Measurements from ENCODE around the gene USP33. TPM values are rescaled to one million over a fixed set of nuclear protein-coding genes. Genes with fewer than 3 reads are reported as not detected.
A peak's percentile ranks its signal among the peaks of the same experiment; 100 is the strongest.
"Not testable (repeated sequence)": the region's sequence is repeated elsewhere in the genome, so short reads cannot be mapped to it uniquely, and the experiment has no call there.

USP33 gene
- total and polyA plus RNA-seq, 4 experiments from 2014 or later: 43.0 to 89.1 (median 65.4) TPM

DNA sequence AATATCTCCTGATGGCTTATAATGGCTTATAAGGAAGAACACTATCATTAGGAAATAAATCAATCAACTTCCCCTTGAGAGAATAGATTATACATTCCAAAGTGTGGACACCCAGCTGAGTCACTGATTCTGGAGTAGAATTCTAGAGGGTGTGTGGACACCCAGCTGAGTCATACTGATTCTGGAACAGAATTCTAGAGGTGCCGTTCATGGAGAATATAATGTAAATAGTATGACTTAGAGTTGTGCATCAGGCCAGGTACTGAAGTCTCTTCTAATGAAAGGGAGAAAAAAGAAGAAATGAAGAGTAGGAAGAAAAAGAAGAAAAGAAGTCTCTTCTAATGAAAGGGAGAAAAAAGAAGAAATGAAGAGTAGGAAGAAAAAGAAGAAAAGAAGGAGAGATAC is 2.4 kb upstream of the USP33 start:
- CTCF ChIA-PET (ENCODE audit: partially characterized antibody): no interaction called here
- intact Hi-C loops (cut with micrococcal nuclease): no loop called here
- Mint-ChIP-seq H3K27me3 (no peaks in the 10 kb centered on the region), H3K9me3 (no peaks in the 10 kb centered on the region), H3K4me1 (peaks cover 11 to 25% (median 17%) of the 10 kb centered on the region in 4 donors), H3K27ac (peak overlapping the region in 2 of 7 donors; percentile 35 to 72), H3K36me3 (peaks cover 0 to 7% of the 10 kb centered on the region in 2 donors), H3K4me3 (no peak overlapping the region)
- H3K27me3 ChIP-seq (ENCODE audit: insufficient read depth, low read length): no peaks in the 10 kb centered on the region
- peaks cover 21% of the 10 kb centered on the region for H3K4me1 ChIP-seq (ENCODE audit: insufficient read depth, low read length)
- no peaks in the 10 kb centered on the region for H3K36me3 ChIP-seq (ENCODE audit: insufficient read depth, low read length)
- no peak overlapping the region for H3K27ac ChIP-seq (ENCODE audit: low read depth, low read length)
- H3K9me3 ChIP-seq (ENCODE audit: control insufficient read depth in 1 of 2, low read length in 2 of 2): no peaks in the 10 kb centered on the region
- DNase-seq: no peak
- no peak overlapping the region for H3K4me3 ChIP-seq (ENCODE audit: low read length in 2 of 2)
- POLR2A ChIA-PET (ENCODE audit: partially characterized antibody): no interaction called here

DNA sequence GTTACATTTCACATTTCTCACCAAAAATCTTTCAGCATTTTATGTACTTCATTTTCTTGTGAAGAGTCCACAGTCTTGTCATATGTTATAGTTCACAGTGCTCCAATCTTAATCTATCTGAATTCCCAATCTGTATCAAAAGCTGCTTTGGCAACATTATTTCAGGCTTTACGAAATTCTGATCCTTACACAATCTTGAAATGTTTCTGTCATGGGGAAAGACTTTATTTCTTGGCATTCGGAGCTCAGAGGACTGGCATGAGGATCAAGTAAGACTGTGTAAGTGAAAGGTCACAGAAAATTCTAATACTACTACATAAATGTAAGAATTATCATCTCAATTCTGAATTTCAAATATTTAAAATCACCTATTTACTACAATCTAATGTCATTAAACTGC is 2.0 kb downstream of the USP33 start:
- H3K27ac ChIP-seq (ENCODE audit: low read depth, low read length): no peak overlapping the region
- H3K4me3 ChIP-seq (ENCODE audit: low read length in 2 of 2): no peak overlapping the region
- ChIA-PET POLR2A (ENCODE audit: partially characterized antibody) (no interaction called here), CTCF (ENCODE audit: partially characterized antibody) (no interaction called here)
- peaks cover 0 to 7% of the 10 kb centered on the region in 2 donors for H3K36me3 Mint-ChIP-seq
- H3K27ac Mint-ChIP-seq: peak overlapping the region in 5 of 7 donors; percentile 19 to 97 (median 66)
- intact Hi-C loops (cut with micrococcal nuclease): no loop called here
- H3K9me3 Mint-ChIP-seq: no peaks in the 10 kb centered on the region
- H3K4me1 Mint-ChIP-seq: peaks cover 37 to 57% (median 45%) of the 10 kb centered on the region in 4 donors
- H3K4me3 Mint-ChIP-seq: peak overlapping the region; percentile 50 to 96 (median 84)
- H3K27me3 ChIP-seq (ENCODE audit: insufficient read depth, low read length): no peaks in the 10 kb centered on the region
- H3K9me3 ChIP-seq (ENCODE audit: control insufficient read depth in 1 of 2, low read length in 2 of 2): no peaks in the 10 kb centered on the region
- no peak for DNase-seq
- H3K27me3 Mint-ChIP-seq: no peaks in the 10 kb centered on the region
- peaks cover 54% of the 10 kb centered on the region for H3K4me1 ChIP-seq (ENCODE audit: insufficient read depth, low read length)
- no peaks in the 10 kb centered on the region for H3K36me3 ChIP-seq (ENCODE audit: insufficient read depth, low read length)

DNA sequence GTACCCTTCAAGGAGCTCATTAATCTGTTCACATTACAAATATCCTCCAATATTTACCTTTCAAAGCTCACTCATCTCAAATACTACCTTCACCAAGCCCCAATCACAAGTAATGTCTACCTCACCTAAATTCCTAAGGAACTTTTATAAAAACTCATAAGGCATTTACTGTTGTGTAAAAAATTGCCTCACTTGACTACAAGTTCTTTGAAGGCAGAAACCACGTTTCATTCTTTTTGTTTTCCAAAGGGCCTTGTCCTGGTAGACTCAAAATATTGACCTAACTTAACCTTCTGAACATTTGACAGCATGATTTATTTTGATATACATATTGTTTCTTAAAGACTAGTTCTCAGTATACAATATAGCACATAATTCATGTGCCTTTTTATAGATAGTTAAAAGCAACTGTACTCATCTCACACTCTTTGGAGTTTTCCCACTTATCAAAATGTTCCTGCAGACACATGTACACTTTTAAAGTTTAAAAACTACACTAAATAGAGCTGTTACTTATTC is 2.5 kb downstream of the USP33 start:
- CTCF ChIA-PET (ENCODE audit: partially characterized antibody): no interaction called here
- H3K27ac Mint-ChIP-seq: peak overlapping the region in 4 of 7 donors; percentile 3 to 97 (median 43)

DNA sequence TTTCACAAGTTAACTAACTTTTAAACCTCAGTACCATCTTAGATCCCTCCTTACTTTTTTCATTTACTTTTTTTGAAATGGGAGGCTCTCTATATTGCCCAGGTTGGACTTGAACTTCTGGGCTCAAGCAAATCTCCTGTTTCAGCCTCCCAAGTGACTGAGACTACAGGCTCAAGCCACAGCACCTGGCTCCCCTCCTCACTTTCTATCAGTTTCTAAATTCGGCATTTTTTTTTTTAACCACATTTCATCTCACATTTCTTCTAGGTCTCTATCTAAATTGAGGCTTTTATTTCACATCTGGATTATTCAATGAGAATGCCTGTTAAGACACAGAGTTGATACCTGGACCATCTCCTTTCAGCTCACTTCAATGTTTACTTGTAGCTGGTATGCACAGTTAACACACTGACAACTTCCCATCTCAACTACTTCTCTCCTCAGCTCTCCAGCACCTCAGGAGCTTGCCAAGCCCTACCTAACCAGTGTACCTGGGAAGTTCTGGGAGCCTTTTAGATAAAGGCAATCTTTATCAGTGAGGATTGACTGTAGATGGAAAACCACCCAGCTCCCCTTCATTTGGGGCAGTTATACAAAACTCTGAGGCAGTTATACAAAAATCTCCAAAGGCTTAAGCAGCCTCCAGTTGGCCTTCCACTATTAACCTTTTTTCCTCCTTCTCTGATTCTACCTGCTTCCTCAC is 3.4 kb downstream of the USP33 start:
- peak overlapping the region in 7 of 8 donors; percentile 14 to 96 (median 36) for H3K4me3 Mint-ChIP-seq
- H3K36me3 Mint-ChIP-seq: peaks cover 0 to 7% of the 10 kb centered on the region in 2 donors
- H3K4me1 Mint-ChIP-seq: peaks cover 37 to 60% (median 47%) of the 10 kb centered on the region in 4 donors
- H3K27ac ChIP-seq (ENCODE audit: low read depth, low read length): no peak overlapping the region
- no peaks in the 10 kb centered on the region for H3K27me3 ChIP-seq (ENCODE audit: insufficient read depth, low read length)
- H3K4me1 ChIP-seq (ENCODE audit: insufficient read depth, low read length): peaks cover 64% of the 10 kb centered on the region
- H3K27ac Mint-ChIP-seq: peak overlapping the region in 6 of 7 donors; percentile 3 to 97 (median 50)
- no peaks in the 10 kb centered on the region for H3K9me3 ChIP-seq (ENCODE audit: control insufficient read depth in 1 of 2, low read length in 2 of 2)
- H3K36me3 ChIP-seq (ENCODE audit: insufficient read depth, low read length): no peaks in the 10 kb centered on the region
- ChIA-PET CTCF (ENCODE audit: partially characterized antibody) (no interaction called here), POLR2A (ENCODE audit: partially characterized antibody) (interaction anchor here (0.6 to 2.6 kb wide), 2 partner anchors 24 to 212 kb away, joined by 3 to 9 read pairs; partner anchors contain the start of gene MIGA1)
- H3K4me3 ChIP-seq (ENCODE audit: low read length in 2 of 2): no peak overlapping the region
- no peaks in the 10 kb centered on the region for H3K9me3 Mint-ChIP-seq
- intact Hi-C loops (cut with micrococcal nuclease): no loop called here
- DNase-seq: no peak
- no peaks in the 10 kb centered on the region for H3K27me3 Mint-ChIP-seq

More for the DNA sequence above, 2.5 kb downstream of the USP33 start:
- Histone ChIP-seq H3K4me3 (ENCODE audit: low read length in 2 of 2) (no peak overlapping the region), H3K9me3 (ENCODE audit: control insufficient read depth in 1 of 2, low read length in 2 of 2) (no peaks in the 10 kb centered on the region), H3K27me3 (ENCODE audit: insufficient read depth, low read length) (no peaks in the 10 kb centered on the region), H3K27ac (ENCODE audit: low read depth, low read length) (no peak overlapping the region), H3K4me1 (ENCODE audit: insufficient read depth, low read length) (peaks cover 57% of the 10 kb centered on the region), H3K36me3 (ENCODE audit: insufficient read depth, low read length) (no peaks in the 10 kb centered on the region)
- H3K4me3 Mint-ChIP-seq: peak overlapping the region in 7 of 8 donors; percentile 36 to 96 (median 61)
- H3K4me1 Mint-ChIP-seq: peaks cover 37 to 57% (median 46%) of the 10 kb centered on the region in 4 donors
- peaks cover 0 to 7% of the 10 kb centered on the region in 2 donors for H3K36me3 Mint-ChIP-seq
- H3K27me3 Mint-ChIP-seq: no peaks in the 10 kb centered on the region
- intact Hi-C loops (cut with micrococcal nuclease): no loop called here
- H3K9me3 Mint-ChIP-seq: no peaks in the 10 kb centered on the region
- DNase-seq: no peak
- POLR2A ChIA-PET (ENCODE audit: partially characterized antibody): interaction anchor here (2.6 kb wide), 1 partner anchor 23 kb away, joined by 9 read pairs; the partner anchor contains the start of gene MIGA1

DNA sequence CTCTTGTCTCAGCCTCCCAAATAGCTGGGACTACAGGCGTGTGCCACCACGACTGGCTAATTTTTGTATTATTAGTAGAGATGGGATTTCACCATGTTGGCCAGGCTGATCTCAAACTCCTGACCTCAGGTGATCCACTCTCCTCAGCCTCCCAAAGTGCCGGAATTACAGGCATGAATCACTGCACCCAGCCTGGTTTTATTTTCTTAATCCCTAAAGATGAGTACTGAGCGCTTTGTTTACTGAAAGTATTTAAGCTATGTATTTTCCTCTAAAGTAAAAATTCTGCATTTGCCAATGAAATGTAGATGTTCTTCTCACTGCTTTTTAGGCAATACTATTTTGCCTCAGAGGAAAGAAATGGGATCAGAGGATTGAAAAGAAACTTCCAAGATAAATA is 10.2 kb downstream of the USP33 start:
- intact Hi-C loops (cut with micrococcal nuclease); H3K4me3 ChIP-seq (ENCODE audit: low read length in 2 of 2); H3K36me3 ChIP-seq (ENCODE audit: insufficient read depth, low read length); H3K27me3 Mint-ChIP-seq; H3K27ac ChIP-seq (ENCODE audit: low read depth, low read length); H3K4me3 Mint-ChIP-seq; H3K27me3 ChIP-seq (ENCODE audit: insufficient read depth, low read length); H3K9me3 Mint-ChIP-seq; DNase-seq; H3K9me3 ChIP-seq (ENCODE audit: control insufficient read depth in 1 of 2, low read length in 2 of 2); H3K27ac Mint-ChIP-seq: not testable (repeated sequence)
- peaks cover 14% of the 10 kb centered on the region in 2 donors for H3K36me3 Mint-ChIP-seq
- peaks cover 45% of the 10 kb centered on the region for H3K4me1 ChIP-seq (ENCODE audit: insufficient read depth, low read length)
- H3K4me1 Mint-ChIP-seq: peaks cover 42 to 74% (median 59%) of the 10 kb centered on the region in 4 donors
- POLR2A ChIA-PET (ENCODE audit: partially characterized antibody): interaction anchor here (1.6 kb wide), 1 partner anchor 30 kb away, joined by 3 read pairs; the partner anchor contains the start of gene MIGA1
- CTCF ChIA-PET (ENCODE audit: partially characterized antibody): interaction anchor here (0.8 kb wide), 1 partner anchor 67 kb away, joined by 4 read pairs; no protein-coding TSS in a partner anchor

DNA sequence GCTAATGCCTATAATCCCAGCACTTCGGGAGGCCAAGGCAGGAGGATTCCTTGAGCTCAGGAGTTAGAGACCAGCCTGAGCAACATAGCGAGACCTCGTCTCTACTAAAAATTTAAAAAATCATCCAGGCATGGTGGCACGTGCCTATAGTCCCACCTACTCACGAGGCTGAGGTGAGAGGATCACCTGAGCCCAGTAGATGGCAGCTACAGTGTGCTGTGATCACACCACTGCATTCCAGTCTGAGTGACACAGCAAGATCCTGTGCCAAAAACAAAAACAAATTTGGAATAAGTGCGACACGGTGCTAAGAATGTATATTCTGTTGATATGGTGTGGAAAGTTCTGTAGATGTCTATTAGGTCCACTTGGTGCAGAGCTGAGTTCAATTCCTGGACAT is 15.1 kb downstream of the USP33 start:
- CTCF ChIA-PET (ENCODE audit: partially characterized antibody): no interaction called here
- DNase-seq: no peak

DNA sequence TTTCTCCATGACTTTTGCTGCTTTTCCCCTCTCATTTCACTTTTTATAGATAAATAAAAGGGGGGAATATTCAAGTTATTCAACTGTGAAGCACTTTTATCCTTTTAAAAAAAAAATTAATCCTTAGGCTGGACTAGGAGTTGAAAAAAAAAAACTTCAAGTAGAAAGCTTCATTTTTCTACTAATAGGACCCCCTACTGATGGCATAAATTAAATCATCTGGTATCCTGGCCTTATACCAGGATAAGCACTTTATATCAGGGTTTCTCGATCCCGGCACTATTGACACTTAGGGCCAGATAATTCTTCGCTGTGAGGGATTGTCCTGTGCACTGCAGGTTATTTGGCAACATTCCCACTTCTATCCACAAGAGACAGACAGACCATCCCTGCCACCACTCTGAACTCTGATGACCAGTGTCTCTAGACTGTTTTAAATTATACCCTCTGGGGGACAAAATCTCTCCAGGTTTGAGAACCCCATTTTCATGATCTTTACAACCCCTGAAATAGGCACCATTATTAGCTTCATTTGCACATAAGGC is 17.6 kb downstream of the USP33 start:
- H3K4me3 Mint-ChIP-seq: no peak overlapping the region
- intact Hi-C loops (cut with micrococcal nuclease): no loop called here
- peak overlapping the region in 2 of 7 donors; percentile 7 to 52 for H3K27ac Mint-ChIP-seq
- peaks cover 20 to 44% (median 31%) of the 10 kb centered on the region in 4 donors for H3K4me1 Mint-ChIP-seq
- no peak for DNase-seq
- POLR2A ChIA-PET (ENCODE audit: partially characterized antibody): no interaction called here
- CTCF ChIA-PET (ENCODE audit: partially characterized antibody): no interaction called here
- Histone ChIP-seq H3K27me3 (ENCODE audit: insufficient read depth, low read length) (no peaks in the 10 kb centered on the region), H3K4me3 (ENCODE audit: low read length in 2 of 2) (no peak overlapping the region), H3K27ac (ENCODE audit: low read depth, low read length) (no peak overlapping the region), H3K9me3 (ENCODE audit: control insufficient read depth in 1 of 2, low read length in 2 of 2) (no peaks in the 10 kb centered on the region), H3K36me3 (ENCODE audit: insufficient read depth, low read length) (peaks cover 13% of the 10 kb centered on the region), H3K4me1 (ENCODE audit: insufficient read depth, low read length) (peaks cover under 1% of the 10 kb centered on the region)
- H3K36me3 Mint-ChIP-seq: peaks cover 34 to 42% of the 10 kb centered on the region in 2 donors
- H3K27me3 Mint-ChIP-seq: no peaks in the 10 kb centered on the region
- peaks cover 0 to 3% (median 0%) of the 10 kb centered on the region in 8 donors for H3K9me3 Mint-ChIP-seq

More for the DNA sequence above, 15.1 kb downstream of the USP33 start:
- Histone ChIP-seq H3K36me3 (ENCODE audit: insufficient read depth, low read length) (peaks cover 5% of the 10 kb centered on the region), H3K4me3 (ENCODE audit: low read length in 2 of 2) (no peak overlapping the region), H3K9me3 (ENCODE audit: control insufficient read depth in 1 of 2, low read length in 2 of 2) (no peaks in the 10 kb centered on the region), H3K27ac (ENCODE audit: low read depth, low read length) (no peak overlapping the region), H3K4me1 (ENCODE audit: insufficient read depth, low read length) (peaks cover 22% of the 10 kb centered on the region), H3K27me3 (ENCODE audit: insufficient read depth, low read length) (no peaks in the 10 kb centered on the region)
- Mint-ChIP-seq H3K4me3 (no peak overlapping the region), H3K27ac (peak overlapping the region in 1 of 7 donors; percentile 55), H3K9me3 (peaks cover 0 to 3% (median 0%) of the 10 kb centered on the region in 8 donors), H3K4me1 (peaks cover 34 to 65% (median 49%) of the 10 kb centered on the region in 4 donors), H3K27me3 (no peaks in the 10 kb centered on the region), H3K36me3 (peaks cover 18 to 25% of the 10 kb centered on the region in 2 donors)
- intact Hi-C loops (cut with micrococcal nuclease): no loop called here
- POLR2A ChIA-PET (ENCODE audit: partially characterized antibody): no interaction called here

Measured in CD4-positive, alpha-beta memory T cell (primary cell).